Measurements from ENCODE around the gene PSMC3IP.
"Not testable (repeated sequence)": the region's sequence is repeated elsewhere in the genome, so short reads cannot be mapped to it uniquely, and the experiment has no call there.

DNA sequence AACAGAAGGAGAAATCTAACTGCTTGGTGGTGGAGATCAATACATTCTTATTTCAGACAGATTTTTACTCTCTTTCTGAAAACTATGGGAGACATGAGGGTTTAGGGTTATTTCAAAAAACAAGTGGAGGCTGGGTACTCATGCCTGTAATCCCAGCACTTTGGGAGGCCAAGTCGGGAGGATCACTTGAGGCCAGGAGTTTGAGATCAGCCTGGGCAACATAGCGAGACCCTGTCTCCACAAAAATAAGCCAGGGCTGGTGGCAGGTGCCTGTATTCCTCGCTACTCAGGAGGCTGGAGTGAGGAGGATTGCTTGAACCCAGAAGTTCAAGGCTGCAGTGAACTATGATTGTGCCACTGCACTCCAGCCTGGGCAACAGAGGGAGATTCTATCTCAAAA lies 44.5 kb upstream of the PSMC3IP start:
- TF ChIP-seq EP300 (conservative IDR thresholded peaks at IDR 0.05; ENCODE audit: poor library complexity, severe bottlenecking), result not testable (repeated sequence)
- TF ChIP-seq, protein P1, sequence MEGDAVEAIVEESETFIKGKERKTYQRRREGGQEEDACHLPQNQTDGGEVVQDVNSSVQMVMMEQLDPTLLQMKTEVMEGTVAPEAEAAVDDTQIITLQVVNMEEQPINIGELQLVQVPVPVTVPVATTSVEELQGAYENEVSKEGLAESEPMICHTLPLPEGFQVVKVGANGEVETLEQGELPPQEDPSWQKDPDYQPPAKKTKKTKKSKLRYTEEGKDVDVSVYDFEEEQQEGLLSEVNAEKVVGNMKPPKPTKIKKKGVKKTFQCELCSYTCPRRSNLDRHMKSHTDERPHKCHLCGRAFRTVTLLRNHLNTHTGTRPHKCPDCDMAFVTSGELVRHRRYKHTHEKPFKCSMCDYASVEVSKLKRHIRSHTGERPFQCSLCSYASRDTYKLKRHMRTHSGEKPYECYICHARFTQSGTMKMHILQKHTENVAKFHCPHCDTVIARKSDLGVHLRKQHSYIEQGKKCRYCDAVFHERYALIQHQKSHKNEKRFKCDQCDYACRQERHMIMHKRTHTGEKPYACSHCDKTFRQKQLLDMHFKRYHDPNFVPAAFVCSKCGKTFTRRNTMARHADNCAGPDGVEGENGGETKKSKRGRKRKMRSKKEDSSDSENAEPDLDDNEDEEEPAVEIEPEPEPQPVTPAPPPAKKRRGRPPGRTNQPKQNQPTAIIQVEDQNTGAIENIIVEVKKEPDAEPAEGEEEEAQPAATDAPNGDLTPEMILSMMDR (IDR thresholded peaks at IDR 0.05; ENCODE audit: poor library complexity, severe bottlenecking), result not testable (repeated sequence)
